Liver (tissue), 9 donors: Measurements from ENCODE around the gene RAE1. TPM values are rescaled to one million over a fixed set of nuclear protein-coding genes. Genes with fewer than 3 reads are reported as not detected.

Experiments used
- DNase-seq: peaks from one replicate; pipeline ENCODE4 v3.0.0-alpha.2; 2017; ENCODE audit warnings: low spot score
- H3K27ac ChIP-seq, 2 donors: one replicate each; pipeline ENCODE4 v1.7.0; 2013; ENCODE audit warnings: inconsistent platforms in 2 of 2, low read length in 2 of 2, control low read depth in 1 of 2, low read depth in 1 of 2, mild to moderate bottlenecking in 1 of 2
- H3K27me3 ChIP-seq, 4 donors: one replicate each; pipeline versions ENCODE4 v1.6.1 to v1.7.0; 2013; ENCODE audit warnings: low read length in 3 of 4, inconsistent platforms in 1 of 4, mild to moderate bottlenecking in 1 of 4, moderate library complexity in 1 of 4; ENCODE audit not compliant: control insufficient read depth in 4 of 4, insufficient read depth in 4 of 4
- H3K36me3 ChIP-seq, 4 donors: one replicate each; pipeline versions ENCODE4 v1.6.1 to v1.7.0; 2013; ENCODE audit warnings: low read length in 3 of 4, mild to moderate bottlenecking in 3 of 4, low read depth in 1 of 4, moderate library complexity in 1 of 4; ENCODE audit not compliant: control insufficient read depth in 4 of 4, insufficient read depth in 3 of 4
- H3K4me1 ChIP-seq, 4 donors: one replicate each; pipeline versions ENCODE4 v1.6.1 to v1.7.0; 2013; ENCODE audit warnings: low read length in 3 of 4, mild to moderate bottlenecking in 3 of 4, moderate library complexity in 1 of 4; ENCODE audit not compliant: control insufficient read depth in 4 of 4, insufficient read depth in 4 of 4
- H3K4me3 ChIP-seq, 3 donors: one replicate each; pipeline versions ENCODE4 v1.6.1 to v1.7.0; 2013; ENCODE audit warnings: low read length in 3 of 3, control low read depth in 1 of 3, low read depth in 1 of 3, mild to moderate bottlenecking in 1 of 3
- H3K9ac ChIP-seq, 2 donors: one replicate each; pipeline ENCODE4 v1.7.0; 2013; ENCODE audit warnings: low read length in 2 of 2, mild to moderate bottlenecking in 2 of 2, moderate library complexity in 2 of 2, control low read depth in 1 of 2, low read depth in 1 of 2
- H3K9me3 ChIP-seq, 4 donors: one replicate each; pipeline versions ENCODE4 v1.6.1 to v1.7.0; 2013; ENCODE audit warnings: low read length in 3 of 4; ENCODE audit not compliant: control insufficient read depth in 4 of 4
- ATF3 ChIP-seq: IDR thresholded peaks from 2 replicates; pipeline ENCODE4 v1.6.1; 2016; ENCODE audit warnings: antibody characterized with exemption
- CTCF ChIP-seq: fragments of 150-350 bp; IDR thresholded peaks from 2 replicates; pipeline ENCODE4 v1.5.1; 2017; ENCODE audit warnings: improper control_type of control experiment, low read depth, low read length; ENCODE audit not compliant: missing input control
- EGR1 ChIP-seq, 2 donors: IDR thresholded peaks; 2 replicates each; pipeline ENCODE4 v1.6.1; 2016 to 2018; ENCODE audit warnings: antibody characterized with exemption in 2 of 2, low read depth in 2 of 2
- FOXA1 ChIP-seq: IDR thresholded peaks from 2 replicates; pipeline ENCODE4 v1.6.1; 2016; ENCODE audit warnings: antibody characterized with exemption
- FOXA2 ChIP-seq: IDR thresholded peaks from 2 replicates; pipeline ENCODE4 v1.6.1; 2016; ENCODE audit warnings: antibody characterized with exemption
- GABPA ChIP-seq, 2 donors: IDR thresholded peaks in 1 of 2; conservative IDR thresholded peaks in 1 of 2; 2 replicates each; pipeline ENCODE4 v1.6.1; 2016; ENCODE audit warnings: antibody characterized with exemption in 2 of 2, mild to moderate bottlenecking in 1 of 2, moderate library complexity in 1 of 2
- HNF4A ChIP-seq, 2 donors: conservative IDR thresholded peaks; 2 replicates each; pipeline ENCODE4 v1.6.1; 2016; ENCODE audit warnings: antibody characterized with exemption in 2 of 2, mild to moderate bottlenecking in 2 of 2
- HNF4G ChIP-seq: IDR thresholded peaks from 2 replicates; pipeline ENCODE4 v1.6.1; 2016; ENCODE audit warnings: antibody characterized with exemption
- JUND ChIP-seq, 2 donors: IDR thresholded peaks; 2 replicates each; pipeline ENCODE4 v1.6.1; 2016; ENCODE audit warnings: antibody characterized with exemption in 2 of 2
- MAX ChIP-seq: IDR thresholded peaks from 2 replicates; pipeline ENCODE4 v1.6.1; 2016; ENCODE audit warnings: antibody characterized with exemption
- NR2F2 ChIP-seq: IDR thresholded peaks from 2 replicates; pipeline ENCODE4 v1.6.1; 2016; ENCODE audit warnings: antibody characterized with exemption
- RAD21 ChIP-seq, 2 donors: IDR thresholded peaks; 2 replicates each; pipeline ENCODE4 v1.6.1; 2016; ENCODE audit warnings: antibody characterized with exemption in 2 of 2, mild to moderate bottlenecking in 2 of 2
- REST ChIP-seq: IDR thresholded peaks from 2 replicates; pipeline ENCODE4 v1.6.1; 2016; ENCODE audit warnings: antibody characterized with exemption, mild to moderate bottlenecking
- RXRA ChIP-seq, 2 donors: IDR thresholded peaks; 2 replicates each; pipeline ENCODE4 v1.6.1; 2017 to 2018; ENCODE audit warnings: antibody characterized with exemption in 2 of 2, mild to moderate bottlenecking in 1 of 2
- SP1 ChIP-seq: IDR thresholded peaks from 2 replicates; pipeline ENCODE4 v1.6.1; 2018; ENCODE audit warnings: antibody characterized with exemption, mild to moderate bottlenecking
- TAF1 ChIP-seq: conservative IDR thresholded peaks from 2 replicates; pipeline ENCODE4 v1.6.1; 2016; ENCODE audit warnings: antibody characterized with exemption, mild to moderate bottlenecking
- ZBTB33 ChIP-seq: IDR thresholded peaks from 2 replicates; pipeline ENCODE4 v1.6.1; 2016; ENCODE audit warnings: antibody characterized with exemption
- WGBS: extraction: QIAGEN DNeasy Blood & Tissue Kit; methylation state at CpG from one replicate; pipeline ENCODE4 v1.1.7; 2013; 5-methylcytosine and 5-hydroxymethylcytosine counted together
- polyA plus RNA-seq, 2 donors: library from polyadenylated mRNA; stranded (reverse) in 1 of 2; unstranded in 1 of 2; fragments of 200-250 nt in 1 of 2; fragments of >200 nt in 1 of 2; fragmentation: Nextera tagmentation in 1 of 2; extraction: Ambion mirVana in 1 of 2; gene quantifications; one replicate each; pipeline versions ENCODE4 v1.2.1 to v1.2.3, GENCODE V29; 2013 to 2015
- total RNA-seq, 2 donors: library from RNA; depleted of rRNA; stranded (reverse); fragments of >200 nt; gene quantifications; one replicate each; pipeline ENCODE4 v1.2.3, GENCODE V29; 2014
- donor health status: healthy.
- donor health status: healthy.
- donor health status: healthy.
- donor health status: healthy.
- donor health status: healthy.

Gene RAE1
- total and polyA plus RNA-seq, 4 donors, result 10.0 to 15.5 (median 13.5) TPM

GRCh38 chr20:57317316-57317788 lies 33.7 kb upstream of the RAE1 start:
- Histone ChIP-seq H3K27me3 (peaks cover 0 to 4% (median 1%) of the 10 kb centered on the region in 4 donors), H3K9ac (no peak overlapping the region), H3K4me3 (no peak overlapping the region), H3K27ac (no peak overlapping the region), H3K9me3 (no peaks in the 10 kb centered on the region), H3K4me1 (no peaks in the 10 kb centered on the region), H3K36me3 (no peaks in the 10 kb centered on the region)
- DNase-seq, result no peak
- TF ChIP-seq ZBTB33, result no peak
- no peak for TF ChIP-seq NR2F2
- no peak for TF ChIP-seq REST
- no peak for TF ChIP-seq HNF4A (conservative IDR thresholded peaks at IDR 0.05)
- no peak for TF ChIP-seq EGR1 (IDR thresholded peaks at IDR 0.05; ENCODE audit: low read depth in 2 of 2)
- no peak for TF ChIP-seq JUND (IDR thresholded peaks at IDR 0.05)
- TF ChIP-seq TAF1, result no peak
- no peak for TF ChIP-seq ATF3
- TF ChIP-seq GABPA (IDR thresholded peaks at IDR 0.05 in 1 of 2, conservative IDR thresholded peaks at IDR 0.05 in 1 of 2), result no peak
- WGBS, result 88% methylated on average over 8 of the region's 8 CpGs

- TF ChIP-seq JUND (IDR thresholded peaks at IDR 0.05) (no peak), ATF3 (no peak), FOXA1 (no peak), FOXA2 (no peak), ZBTB33 (no peak), HNF4G (no peak), RAD21 (IDR thresholded peaks at IDR 0.05) (no peak), TAF1 (no peak), SP1 (no peak), REST (no peak), CTCF (no peak), MAX (no peak), RXRA (IDR thresholded peaks at IDR 0.05) (no peak), HNF4A (conservative IDR thresholded peaks at IDR 0.05) (no peak)
- no peak for DNase-seq
- peaks cover 0 to 4% (median 1%) of the 10 kb centered on the region in 4 donors for H3K27me3 ChIP-seq
- no peak overlapping the region for H3K27ac ChIP-seq
- no peaks in the 10 kb centered on the region for H3K4me1 ChIP-seq
- H3K9ac ChIP-seq, result no peak overlapping the region
- H3K36me3 ChIP-seq, result no peaks in the 10 kb centered on the region
- H3K9me3 ChIP-seq, result no peaks in the 10 kb centered on the region
- 81% methylated on average over 14 of the region's 14 CpGs for WGBS
- no peak overlapping the region for H3K4me3 ChIP-seq
Observed at GRCh38 chr20:57317789-57318371, 33.2 kb upstream of the RAE1 start.
